Endodermal cell (in vitro differentiated cells): ENCODE measurements around the gene HHAT. TPM values are rescaled to one million over a fixed set of nuclear protein-coding genes. Genes with fewer than 3 reads are reported as not detected.

ENCODE experiments used
- DNase-seq: peaks from one replicate; pipeline ENCODE4 v3.0.0-alpha.2; 2017
- H3K27ac ChIP-seq: 2 replicates; pipeline ENCODE4 v1.5.1; 2013; ENCODE audit warnings: mild to moderate bottlenecking, low read depth, low read length, moderate library complexity
- H3K27me3 ChIP-seq: 2 replicates; pipeline ENCODE4 v1.6.1; 2013; ENCODE audit warnings: mild to moderate bottlenecking, low read length, moderate library complexity; ENCODE audit not compliant: insufficient read depth, control insufficient read depth, poor library complexity, severe bottlenecking
- H3K36me3 ChIP-seq: 2 replicates; pipeline ENCODE4 v1.7.0; 2013; ENCODE audit warnings: mild to moderate bottlenecking, low read length, moderate library complexity; ENCODE audit not compliant: control insufficient read depth, insufficient read depth
- H3K4me1 ChIP-seq: one replicate; pipeline ENCODE4 v1.7.0; 2013; ENCODE audit warnings: low read length; ENCODE audit not compliant: control insufficient read depth, insufficient read depth
- H3K4me3 ChIP-seq: 2 replicates; pipeline ENCODE4 v1.5.1; 2013; ENCODE audit warnings: mild to moderate bottlenecking, low read length, moderate library complexity
- H3K9ac ChIP-seq: 2 replicates; pipeline ENCODE4 v1.6.1; 2013; ENCODE audit warnings: mild to moderate bottlenecking, low read length, moderate library complexity; ENCODE audit not compliant: poor library complexity, severe bottlenecking; ENCODE audit errors: extremely low read depth
- H3K9me3 ChIP-seq: 2 replicates; pipeline ENCODE4 v1.6.1; 2013; ENCODE audit warnings: mild to moderate bottlenecking, low read length, moderate library complexity; ENCODE audit not compliant: control insufficient read depth
- H3K27ac Mint-ChIP-seq: 2 replicates; pipeline ENCODE4 v1.8.0; 2020; ENCODE audit warnings: mixed read lengths
- H3K27me3 Mint-ChIP-seq: 2 replicates; pipeline ENCODE4 v1.8.0; 2021; ENCODE audit warnings: mild to moderate bottlenecking, mixed read lengths; ENCODE audit not compliant: insufficient read depth
- H3K36me3 Mint-ChIP-seq: 2 replicates; pipeline ENCODE4 v1.8.0; 2020; ENCODE audit warnings: low read depth, mixed read lengths
- H3K4me1 Mint-ChIP-seq: 2 replicates; pipeline ENCODE4 v1.8.0; 2020; ENCODE audit warnings: mixed read lengths
- H3K4me3 Mint-ChIP-seq: 2 replicates; pipeline ENCODE4 v1.8.0; 2020; ENCODE audit warnings: mild to moderate bottlenecking, moderate library complexity, mixed read lengths
- H3K9me3 Mint-ChIP-seq: 2 replicates; pipeline ENCODE4 v1.8.0; 2020; ENCODE audit warnings: mild to moderate bottlenecking, mixed read lengths
- WGBS, 2 experiments: methylation state at CpG; one replicate each; pipeline versions ENCODE4 v1.1.5 to v1.1.7; 2013; ENCODE audit warnings: missing lambda C conversion rate in 2 of 2, mixed read lengths in 1 of 2; ENCODE audit not compliant: insufficient coverage in 1 of 2, insufficient read length in 1 of 2; 5-methylcytosine and 5-hydroxymethylcytosine counted together
- total RNA-seq, 2 donors: library from RNA; stranded (reverse); fragmentation: NEBNext Ultra II Directional in 1 of 2; extraction: Animal tissue kit (Norgen Biotek cat#: 25700) in 1 of 2; gene quantifications; 2 replicates in 1 of 2; 3 replicates in 1 of 2; pipeline ENCODE4 v1.2.1, GENCODE V29; 2021
- TF ChIP-seq, protein P1 (sequence below): fragments of 200-600 bp; sonication (generic); conservative IDR thresholded peaks from 2 replicates; pipeline ENCODE4 v1.5.0; 2021; ENCODE audit warnings: antibody characterized with exemption, mild to moderate bottlenecking

The HHAT gene
- total RNA-seq, 2 donors from 2014 or later = 6.9 to 9.8 TPM

DNA sequence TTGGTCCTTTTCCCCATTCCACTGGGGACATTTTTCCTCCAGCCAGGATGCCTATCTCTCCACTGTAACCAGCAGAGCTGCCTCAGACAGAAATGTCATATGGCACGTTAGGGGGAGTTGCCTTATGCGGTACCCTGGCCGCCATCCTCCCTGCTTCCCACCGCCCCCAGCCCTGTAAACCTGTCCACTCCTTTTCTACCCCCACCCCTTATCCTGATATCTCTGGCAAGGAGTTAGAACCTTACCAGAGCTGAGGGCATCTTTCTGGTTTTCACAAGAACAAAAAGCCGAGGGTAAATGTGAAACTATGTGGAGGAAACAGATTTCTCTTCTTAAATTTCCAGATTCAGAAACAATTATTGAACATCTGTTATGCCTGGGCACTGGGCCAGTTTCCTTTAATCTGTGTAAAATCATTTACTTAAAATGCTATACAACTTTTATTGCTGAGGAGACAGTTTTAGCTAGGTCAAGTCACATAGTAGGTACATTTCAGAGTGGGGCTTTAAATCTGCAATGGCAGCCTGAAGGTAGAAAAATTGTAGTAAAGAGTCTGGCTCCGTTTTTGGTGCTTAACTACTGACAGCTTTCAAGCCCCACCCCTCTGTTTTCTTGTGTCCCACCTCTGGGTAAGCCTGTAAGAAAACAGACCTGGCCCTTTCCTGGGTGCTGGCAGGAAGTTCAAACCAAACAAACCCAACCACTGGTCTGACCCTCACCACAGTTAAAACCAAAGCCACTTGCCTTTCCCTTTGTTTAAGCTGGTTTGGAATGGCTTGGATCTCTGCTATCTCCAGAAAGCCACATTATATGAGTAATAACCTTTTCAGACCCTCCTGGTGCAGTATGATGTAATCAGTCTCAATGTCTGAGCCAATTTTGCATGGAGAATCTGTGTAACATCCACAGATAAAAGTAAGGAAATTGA is 319.0 kb downstream of the HHAT start:
- H3K27me3 Mint-ChIP-seq = peaks cover 60% of the 10 kb centered on the region
- H3K9me3 Mint-ChIP-seq = no peaks in the 10 kb centered on the region
- no peak overlapping the region for H3K27ac Mint-ChIP-seq
- no peaks in the 10 kb centered on the region for H3K9me3 ChIP-seq
- DNase-seq = no peak
- peaks cover 23% of the 10 kb centered on the region for H3K4me1 Mint-ChIP-seq
- H3K36me3 Mint-ChIP-seq = no peaks in the 10 kb centered on the region
- H3K27ac ChIP-seq = no peak overlapping the region
- 85 to 95% methylated on average over 4 to 6 of the region's 6 CpGs for WGBS, 2 experiments
- H3K4me1 ChIP-seq = peaks cover 10% of the 10 kb centered on the region
- TF ChIP-seq, protein P1, sequence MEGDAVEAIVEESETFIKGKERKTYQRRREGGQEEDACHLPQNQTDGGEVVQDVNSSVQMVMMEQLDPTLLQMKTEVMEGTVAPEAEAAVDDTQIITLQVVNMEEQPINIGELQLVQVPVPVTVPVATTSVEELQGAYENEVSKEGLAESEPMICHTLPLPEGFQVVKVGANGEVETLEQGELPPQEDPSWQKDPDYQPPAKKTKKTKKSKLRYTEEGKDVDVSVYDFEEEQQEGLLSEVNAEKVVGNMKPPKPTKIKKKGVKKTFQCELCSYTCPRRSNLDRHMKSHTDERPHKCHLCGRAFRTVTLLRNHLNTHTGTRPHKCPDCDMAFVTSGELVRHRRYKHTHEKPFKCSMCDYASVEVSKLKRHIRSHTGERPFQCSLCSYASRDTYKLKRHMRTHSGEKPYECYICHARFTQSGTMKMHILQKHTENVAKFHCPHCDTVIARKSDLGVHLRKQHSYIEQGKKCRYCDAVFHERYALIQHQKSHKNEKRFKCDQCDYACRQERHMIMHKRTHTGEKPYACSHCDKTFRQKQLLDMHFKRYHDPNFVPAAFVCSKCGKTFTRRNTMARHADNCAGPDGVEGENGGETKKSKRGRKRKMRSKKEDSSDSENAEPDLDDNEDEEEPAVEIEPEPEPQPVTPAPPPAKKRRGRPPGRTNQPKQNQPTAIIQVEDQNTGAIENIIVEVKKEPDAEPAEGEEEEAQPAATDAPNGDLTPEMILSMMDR = no peak
- H3K27me3 ChIP-seq = peaks cover 41% of the 10 kb centered on the region
- no peak overlapping the region for H3K4me3 ChIP-seq
- no peak overlapping the region for H3K9ac ChIP-seq
- H3K36me3 ChIP-seq = no peaks in the 10 kb centered on the region
- no peak overlapping the region for H3K4me3 Mint-ChIP-seq

DNA sequence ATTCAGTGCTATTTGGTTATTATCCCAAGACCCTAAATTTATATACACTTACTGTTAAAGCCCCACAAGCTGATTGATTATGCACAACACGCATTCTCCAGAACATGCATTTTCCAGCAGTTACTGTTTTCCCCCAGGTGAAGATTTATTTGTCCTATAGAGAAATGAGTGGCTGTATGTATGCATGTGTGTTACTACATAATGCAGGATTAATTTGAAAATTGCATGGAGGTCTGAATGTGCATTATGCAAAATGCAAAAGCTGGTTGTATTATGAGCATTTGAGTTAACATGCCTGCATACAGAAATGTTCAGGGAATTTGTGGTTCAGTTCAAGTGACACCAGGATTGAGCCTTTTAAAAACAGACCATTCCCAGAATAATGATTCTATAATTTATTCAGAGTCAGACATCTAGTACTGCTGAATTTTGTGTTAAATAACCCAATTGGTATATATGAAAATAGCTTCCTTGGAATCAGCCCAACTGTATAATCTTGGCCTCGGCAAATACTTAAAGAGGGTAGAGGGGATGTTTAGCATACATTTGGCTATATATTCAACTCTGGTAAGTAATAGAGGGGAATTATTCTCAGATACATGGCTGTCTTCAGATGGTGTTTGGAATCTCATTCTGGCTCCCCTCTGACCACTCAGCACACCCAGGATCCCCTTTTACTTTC is 320.0 kb downstream of the HHAT start:
- Histone ChIP-seq H3K36me3 (no peaks in the 10 kb centered on the region), H3K27me3 (peaks cover 40% of the 10 kb centered on the region), H3K4me3 (no peak overlapping the region), H3K9ac (no peak overlapping the region), H3K9me3 (no peaks in the 10 kb centered on the region), H3K27ac (no peak overlapping the region), H3K4me1 (peaks cover 10% of the 10 kb centered on the region)
- peaks cover 23% of the 10 kb centered on the region for H3K4me1 Mint-ChIP-seq
- peaks cover 54% of the 10 kb centered on the region for H3K27me3 Mint-ChIP-seq
- no peaks in the 10 kb centered on the region for H3K36me3 Mint-ChIP-seq
- 93 to 100% methylated on average over 1 to 2 of the region's 2 CpGs for WGBS, 2 experiments
- no peak overlapping the region for H3K4me3 Mint-ChIP-seq
- H3K9me3 Mint-ChIP-seq = peaks cover 1% of the 10 kb centered on the region
- TF ChIP-seq, protein P1 = no peak
- no peak overlapping the region for H3K27ac Mint-ChIP-seq
- DNase-seq = no peak

- no peak overlapping the region for H3K9ac ChIP-seq
- peaks cover 10% of the 10 kb centered on the region for H3K4me1 ChIP-seq
- WGBS, 2 experiments = 89 to 100% methylated on average over 2 of the region's 2 CpGs
- peaks cover 48% of the 10 kb centered on the region for H3K27me3 Mint-ChIP-seq
- H3K4me3 ChIP-seq = no peak overlapping the region
- no peak overlapping the region for H3K27ac ChIP-seq
- no peak overlapping the region for H3K4me3 Mint-ChIP-seq
- no peaks in the 10 kb centered on the region for H3K9me3 ChIP-seq
- H3K27ac Mint-ChIP-seq = no peak overlapping the region
- peaks cover 3% of the 10 kb centered on the region for H3K9me3 Mint-ChIP-seq
- H3K4me1 Mint-ChIP-seq = peaks cover 23% of the 10 kb centered on the region
- peaks cover 37% of the 10 kb centered on the region for H3K27me3 ChIP-seq
- TF ChIP-seq, protein P1 = no peak
- H3K36me3 ChIP-seq = no peaks in the 10 kb centered on the region
- H3K36me3 Mint-ChIP-seq = no peaks in the 10 kb centered on the region
- no peak for DNase-seq
Measured at GRCh38 chr1:210650403-210650802, 321.7 kb downstream of the HHAT start.
